HCT116 (cell line): ENCODE measurements around the gene TAMALIN. TPM values are rescaled to one million over a fixed set of nuclear protein-coding genes. Genes with fewer than 3 reads are reported as not detected.

Experiments
- ATAC-seq: fragments of 200-7000 bp; cut with Tn5 transposase; 2 replicates; pipeline ENCODE4 v1.9.1; 2020; ENCODE audit warnings: mild to moderate bottlenecking, moderate library complexity
- BruUV-seq: library from RNA; stranded (reverse); fragments of 400-500 nt; replicated peaks from 2 replicates; lab custom pipeline; 2021; lab: Mats Ljungman, UMichigan
- CTCF ChIA-PET: fragments of 300-600 bp; sonication (Branson Sonifier 250); formaldehyde crosslinking; loops from one replicate; lab custom pipeline; 2021; ENCODE audit warnings: antibody characterized with exemption; lab: Charles Lee
- POLR2A ChIA-PET: fragments of 300-600, 350-600 bp; sonication (Branson Sonifier 250); formaldehyde crosslinking; loops from one replicate; lab custom pipeline; 2021; ENCODE audit warnings: antibody characterized with exemption; lab: Charles Lee
- RAD21 ChIA-PET, 2 experiments: fragments of 300-600 bp; sonication (Branson Sonifier 250); formaldehyde crosslinking; loops; one replicate each; lab custom pipeline; 2023; ENCODE audit warnings: low total read pairs in 2 of 2; ENCODE audit not compliant: uncharacterized antibody in 2 of 2, unreplicated experiment in 2 of 2, low non-redundant PET in 1 of 2; lab: Charles Lee
- DNase-seq: peaks from one replicate; pipeline ENCODE4 v3.0.0-alpha.2; 2010; ENCODE audit warnings: low read depth, low spot score
- H2AFZ ChIP-seq: fragments of 200-600 bp; shearing (Covaris generic), sonication (generic); 2 replicates; pipeline ENCODE4 v1.6.1; 2017; ENCODE audit warnings: low read depth, mixed run types, mixed read lengths, antibody characterized with exemption, low read length; ENCODE audit not compliant: poor library complexity, severe bottlenecking
- H3K27ac ChIP-seq: 2 replicates; pipeline ENCODE4 v1.5.1; 2012; ENCODE audit warnings: low read depth, low read length
- H3K27me3 ChIP-seq: fragments of 200-600 bp; sonication (generic); 2 replicates; pipeline ENCODE4 v1.6.1; 2016; ENCODE audit warnings: mixed run types, low read length, mixed read lengths; ENCODE audit not compliant: insufficient read depth
- H3K36me3 ChIP-seq, 2 experiments: fragments of 200-500 bp in 1 of 2; fragments of 200-600 bp in 1 of 2; sonication (Bioruptor generic) in 1 of 2; sonication (generic) in 1 of 2; 2 replicates each; pipeline versions ENCODE4 v1.5.1 to v1.6.1; 2014 to 2016; ENCODE audit warnings: low read length in 2 of 2, inconsistent platforms in 1 of 2, mixed read lengths in 1 of 2, mixed run types in 1 of 2; ENCODE audit not compliant: insufficient read depth in 2 of 2, control insufficient read depth in 1 of 2
- H3K4me1 ChIP-seq, 2 experiments: fragments of 200-600 bp in 1 of 2; sonication (generic) in 1 of 2; 2 replicates each; pipeline versions ENCODE4 v1.5.1 to v1.6.1; 2012 to 2017; ENCODE audit warnings: low read length in 2 of 2, inconsistent platforms in 1 of 2, mild to moderate bottlenecking in 1 of 2, mixed read lengths in 1 of 2, mixed run types in 1 of 2, moderate library complexity in 1 of 2; ENCODE audit not compliant: insufficient read depth in 2 of 2, control insufficient read depth in 1 of 2
- H3K4me2 ChIP-seq: fragments of 200-600 bp; sonication (generic); 2 replicates; pipeline ENCODE4 v1.6.1; 2017; ENCODE audit warnings: mixed run types, low read length, mixed read lengths
- H3K4me3 ChIP-seq, 2 experiments: fragments of 200-600 bp in 1 of 2; sonication (generic) in 1 of 2; replicated peaks in 1 of 2; 2 replicates each; pipeline ENCODE4 v1.5.1; 2011 to 2016; ENCODE audit warnings: low read length in 2 of 2, control low read depth in 1 of 2, low read depth in 1 of 2, mild to moderate bottlenecking in 1 of 2, mixed read lengths in 1 of 2, mixed run types in 1 of 2
- H3K79me2 ChIP-seq: fragments of 200-600 bp; sonication (generic); 2 replicates; pipeline ENCODE4 v1.6.1; 2017; ENCODE audit warnings: mild to moderate bottlenecking, mixed run types, low read length, moderate library complexity, mixed read lengths; ENCODE audit not compliant: insufficient read depth
- H3K9ac ChIP-seq: fragments of 200-600 bp; sonication (generic); 2 replicates; pipeline ENCODE4 v1.6.1; 2016; ENCODE audit warnings: low read length, mixed read lengths
- H3K9me2 ChIP-seq: fragments of 200-600 bp; sonication (generic), shearing (Covaris generic); 2 replicates; pipeline ENCODE4 v1.6.1; 2017; ENCODE audit warnings: mixed run types, mild to moderate bottlenecking, moderate library complexity; ENCODE audit not compliant: insufficient read depth
- H3K9me3 ChIP-seq, 2 experiments: fragments of 200-500 bp in 1 of 2; fragments of 200-600 bp in 1 of 2; sonication (Bioruptor generic) in 1 of 2; sonication (generic) in 1 of 2; 2 replicates each; pipeline ENCODE4 v1.6.1; 2014 to 2017; ENCODE audit warnings: low read length in 2 of 2, mixed read lengths in 2 of 2, inconsistent platforms in 1 of 2, low read depth in 1 of 2, mild to moderate bottlenecking in 1 of 2, mixed run types in 1 of 2, moderate library complexity in 1 of 2; ENCODE audit not compliant: control insufficient read depth in 1 of 2, insufficient read depth in 1 of 2
- H4K20me1 ChIP-seq: fragments of 200-600 bp; sonication (generic), shearing (Covaris generic); 2 replicates; pipeline ENCODE4 v1.6.1; 2017; ENCODE audit warnings: mixed run types, mild to moderate bottlenecking, moderate library complexity; ENCODE audit not compliant: insufficient read depth
- ATF3 ChIP-seq: IDR thresholded peaks from 2 replicates; pipeline ENCODE4 v1.6.1; 2012
- EZH2 ChIP-seq: fragments of 200-600 bp; sonication (generic); IDR thresholded peaks from 2 replicates; pipeline ENCODE4 v1.6.1; 2017; ENCODE audit warnings: antibody characterized with exemption, mixed run types
- MAX ChIP-seq: IDR thresholded peaks from 2 replicates; pipeline ENCODE4 v1.6.1; 2012
- REST ChIP-seq: IDR thresholded peaks from 2 replicates; pipeline ENCODE4 v1.6.1; 2012; ENCODE audit warnings: low read depth
- SIN3A ChIP-seq: IDR thresholded peaks from 2 replicates; pipeline ENCODE4 v1.6.1; 2012; ENCODE audit warnings: low read depth
- SRF ChIP-seq: IDR thresholded peaks from 2 replicates; pipeline ENCODE4 v1.6.1; 2012; ENCODE audit warnings: low read depth
- TCF7L2 ChIP-seq: IDR thresholded peaks from 2 replicates; pipeline ENCODE4 v1.7.0; 2011; ENCODE audit warnings: borderline replicate concordance, inconsistent platforms; ENCODE audit not compliant: insufficient read depth, insufficient read length; ENCODE audit errors: extremely low read depth
- ZNF274 ChIP-seq: fragments of 200-500 bp; sonication (Bioruptor generic); IDR thresholded peaks from 2 replicates; pipeline ENCODE4 v1.6.1; 2014; ENCODE audit warnings: mild to moderate bottlenecking, low read depth, low read length, inconsistent platforms
- intact Hi-C: fragments of 100-400 bp; cut with micrococcal nuclease; formaldehyde crosslinking; loops from 2 replicates; pipeline ENCODE4 v1.10.0; 2022
- total RNA-seq: library from RNA; stranded (reverse); gene quantifications from one replicate; pipeline ENCODE4 v1.2.1, GENCODE V29; 2021; ENCODE audit not compliant: unreplicated experiment

TAMALIN gene
- total RNA-seq, 1 experiment from 2014 or later: 1.1 TPM

DNA sequence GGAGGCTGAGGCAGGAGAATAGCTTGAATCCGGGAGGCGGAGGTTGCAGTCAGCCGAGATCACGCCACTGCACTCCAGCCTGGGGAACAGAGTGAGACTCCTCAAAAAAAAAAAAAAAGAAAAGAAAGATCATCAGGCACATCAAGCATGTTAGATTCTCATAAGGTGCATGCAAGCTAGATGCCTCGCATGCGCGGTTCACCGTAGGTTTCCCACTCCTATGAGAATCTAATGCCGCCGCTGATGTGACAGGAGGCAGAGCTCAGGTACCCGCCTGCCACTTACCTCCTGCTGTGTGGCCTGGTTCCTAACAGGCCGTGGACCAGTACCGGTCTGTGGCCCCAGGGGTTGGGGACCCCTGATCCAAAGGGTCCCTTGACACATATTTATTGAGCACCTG lies 48.2 kb upstream of the TAMALIN start (continued):
- TF ChIP-seq MAX: no peak
- TF ChIP-seq ATF3: no peak
- TF ChIP-seq SIN3A: no peak
- no peak for TF ChIP-seq SRF
- TF ChIP-seq EZH2: no peak
- TF ChIP-seq ZNF274: no peak

GRCh38 chr12:51959211-51959610 lies 47.5 kb upstream of the TAMALIN start:
- no TSS peak for BruUV-seq
- Histone ChIP-seq H3K4me2 (no peak overlapping the region), H3K27me3 (no peaks in the 10 kb centered on the region), H3K9ac (no peak overlapping the region), H3K79me2 (peaks cover 83% of the 10 kb centered on the region), H4K20me1 (no peaks in the 10 kb centered on the region), H3K27ac (no peak overlapping the region), H3K9me2 (no peaks in the 10 kb centered on the region), H2AFZ (no peak overlapping the region), H3K9me3 (no peaks in the 10 kb centered on the region), H3K4me3 (no peak overlapping the region), H3K4me1 (peaks cover 16 to 29% of the 10 kb centered on the region in 2 experiments), H3K36me3 (peaks cover 0 to 4% of the 10 kb centered on the region in 2 experiments; a peak in 1 of 4 replicates)
- intact Hi-C loops: no loop called here
- ChIA-PET CTCF (no interaction called here), RAD21 (no interaction called here), POLR2A (no interaction called here)
- TF ChIP-seq REST (no peak), TCF7L2 (no peak)
- no peak for ATAC-seq
- DNase-seq: no peak
